Body of pancreas (tissue), 4 donors: Measurements from ENCODE around the gene RGS5.

Source experiments
- POLR2A ChIP-seq, 3 donors: fragments of 450-650 bp; IDR thresholded peaks; one replicate each; pipeline ENCODE4 v1.6.1; 2016; ENCODE audit warnings: antibody characterized with exemption in 3 of 3, mild to moderate bottlenecking in 2 of 3
- TF ChIP-seq, protein P1 (sequence below), 7 experiments: fragments of 450-650 bp in 4 of 7; fragments of 200-600 bp in 3 of 7; sonication (generic) in 3 of 7; IDR thresholded peaks; one replicate each; pipeline ENCODE4 v1.5.1; 2016 to 2019; ENCODE audit warnings: antibody characterized with exemption in 7 of 7

DNA sequence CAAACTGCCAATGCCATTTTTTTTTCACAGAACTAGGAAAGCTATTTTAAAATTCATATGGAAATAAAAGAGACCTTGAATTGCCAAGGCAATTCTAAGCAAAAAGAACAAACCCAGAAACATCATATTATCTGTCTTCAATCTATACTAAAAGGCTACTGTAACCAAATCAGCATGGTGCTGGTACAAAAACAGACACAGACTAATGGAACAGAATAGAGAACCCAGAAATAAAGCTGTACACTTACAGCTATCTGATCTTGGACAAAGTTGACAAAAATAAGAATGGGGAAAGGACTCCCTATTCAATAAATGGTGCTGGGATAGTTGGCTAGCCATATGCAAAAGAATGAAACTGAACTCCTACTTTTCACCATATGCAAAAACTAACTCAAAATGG is 83.0 kb downstream of the RGS5 start:
- TF ChIP-seq POLR2A (IDR thresholded peaks at IDR 0.05), result no peak
- TF ChIP-seq, protein P1, sequence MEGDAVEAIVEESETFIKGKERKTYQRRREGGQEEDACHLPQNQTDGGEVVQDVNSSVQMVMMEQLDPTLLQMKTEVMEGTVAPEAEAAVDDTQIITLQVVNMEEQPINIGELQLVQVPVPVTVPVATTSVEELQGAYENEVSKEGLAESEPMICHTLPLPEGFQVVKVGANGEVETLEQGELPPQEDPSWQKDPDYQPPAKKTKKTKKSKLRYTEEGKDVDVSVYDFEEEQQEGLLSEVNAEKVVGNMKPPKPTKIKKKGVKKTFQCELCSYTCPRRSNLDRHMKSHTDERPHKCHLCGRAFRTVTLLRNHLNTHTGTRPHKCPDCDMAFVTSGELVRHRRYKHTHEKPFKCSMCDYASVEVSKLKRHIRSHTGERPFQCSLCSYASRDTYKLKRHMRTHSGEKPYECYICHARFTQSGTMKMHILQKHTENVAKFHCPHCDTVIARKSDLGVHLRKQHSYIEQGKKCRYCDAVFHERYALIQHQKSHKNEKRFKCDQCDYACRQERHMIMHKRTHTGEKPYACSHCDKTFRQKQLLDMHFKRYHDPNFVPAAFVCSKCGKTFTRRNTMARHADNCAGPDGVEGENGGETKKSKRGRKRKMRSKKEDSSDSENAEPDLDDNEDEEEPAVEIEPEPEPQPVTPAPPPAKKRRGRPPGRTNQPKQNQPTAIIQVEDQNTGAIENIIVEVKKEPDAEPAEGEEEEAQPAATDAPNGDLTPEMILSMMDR (IDR thresholded peaks at IDR 0.05), result no peak
